ENCODE data around the gene ZC3HAV1.

DNA sequence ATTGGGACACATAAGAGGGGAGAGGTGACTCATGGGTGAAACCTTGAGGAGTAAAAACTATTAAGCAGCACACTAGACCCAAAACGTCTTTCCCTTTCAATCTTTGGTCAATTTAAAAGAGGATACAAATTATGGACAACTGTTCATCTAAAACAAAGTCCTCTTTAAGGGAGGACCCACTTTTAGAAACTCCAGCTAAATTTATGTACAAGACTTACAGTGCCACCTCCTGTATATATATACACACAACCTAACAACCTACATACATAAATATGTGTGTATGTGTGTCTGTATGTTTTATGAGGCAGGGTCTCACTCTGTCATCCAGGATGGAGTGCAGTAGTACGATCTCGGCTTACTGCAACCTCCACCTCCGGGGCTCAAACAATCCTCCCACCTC, 18.1 kb upstream of the ZC3HAV1 start:
- TF ChIP-seq, protein P1, sequence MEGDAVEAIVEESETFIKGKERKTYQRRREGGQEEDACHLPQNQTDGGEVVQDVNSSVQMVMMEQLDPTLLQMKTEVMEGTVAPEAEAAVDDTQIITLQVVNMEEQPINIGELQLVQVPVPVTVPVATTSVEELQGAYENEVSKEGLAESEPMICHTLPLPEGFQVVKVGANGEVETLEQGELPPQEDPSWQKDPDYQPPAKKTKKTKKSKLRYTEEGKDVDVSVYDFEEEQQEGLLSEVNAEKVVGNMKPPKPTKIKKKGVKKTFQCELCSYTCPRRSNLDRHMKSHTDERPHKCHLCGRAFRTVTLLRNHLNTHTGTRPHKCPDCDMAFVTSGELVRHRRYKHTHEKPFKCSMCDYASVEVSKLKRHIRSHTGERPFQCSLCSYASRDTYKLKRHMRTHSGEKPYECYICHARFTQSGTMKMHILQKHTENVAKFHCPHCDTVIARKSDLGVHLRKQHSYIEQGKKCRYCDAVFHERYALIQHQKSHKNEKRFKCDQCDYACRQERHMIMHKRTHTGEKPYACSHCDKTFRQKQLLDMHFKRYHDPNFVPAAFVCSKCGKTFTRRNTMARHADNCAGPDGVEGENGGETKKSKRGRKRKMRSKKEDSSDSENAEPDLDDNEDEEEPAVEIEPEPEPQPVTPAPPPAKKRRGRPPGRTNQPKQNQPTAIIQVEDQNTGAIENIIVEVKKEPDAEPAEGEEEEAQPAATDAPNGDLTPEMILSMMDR (conservative IDR thresholded peaks at IDR 0.05 in 1 of 2, IDR thresholded peaks at IDR 0.05 in 1 of 2; ENCODE audit: extremely low read depth in 1 of 2, insufficient read depth in 1 of 2, low read depth in 1 of 2, low read length in 2 of 2) = peak in 1 of 2 donors; percentile 4
- no peak for TF ChIP-seq EZH2 (IDR thresholded peaks at IDR 0.05; ENCODE audit: borderline replicate concordance, low read length)

All from mammary epithelial cell (primary cell).